HEK293T (cell line): ENCODE measurements around the gene ELF2.

Source experiments
- FOXK2 ChIP-seq: fragments of 450-650 bp; IDR thresholded peaks from 2 replicates; pipeline ENCODE4 v1.6.1; 2016; ENCODE audit warnings: mild to moderate bottlenecking
- FOXM1 ChIP-seq: fragments of 450-650 bp; IDR thresholded peaks from 2 replicates; pipeline ENCODE4 v1.6.1; 2017; ENCODE audit warnings: mild to moderate bottlenecking, borderline replicate concordance
- LEF1 ChIP-seq: fragments of 450-650 bp; IDR thresholded peaks from 2 replicates; pipeline ENCODE4 v1.6.1; 2017; ENCODE audit warnings: mild to moderate bottlenecking, borderline replicate concordance
- SP1 ChIP-seq: fragments of 450-650 bp; IDR thresholded peaks from 2 replicates; pipeline ENCODE4 v1.6.1; 2017
- SUZ12 ChIP-seq: fragments of 450-650 bp; IDR thresholded peaks from 2 replicates; pipeline ENCODE4 v1.6.1; 2016; ENCODE audit warnings: mild to moderate bottlenecking
- ZNF384 ChIP-seq: fragments of 450-650 bp; IDR thresholded peaks from 2 replicates; pipeline ENCODE4 v1.6.1; 2016

- TF ChIP-seq FOXM1 (no peak), ZNF384 (no peak), FOXK2 (no peak), SP1 (no peak), SUZ12 (no peak), LEF1 (no peak)
Measured at GRCh38 chr4:139042981-139043460, 134.0 kb downstream of the ELF2 start.
